Glomerular visceral epithelial cell (primary cell): ENCODE data around the gene AKR1B15.
A peak's percentile ranks its signal among the peaks of the same experiment; 100 is the strongest.
"Not testable (repeated sequence)": the region's sequence is repeated elsewhere in the genome, so short reads cannot be mapped to it uniquely, and the experiment has no call there.

Experiments
- DNase-seq: peaks from one replicate; pipeline ENCODE4 v3.0.0-alpha.2; 2016; ENCODE audit errors: extremely low spot score

Gene AKR1B15

DNA sequence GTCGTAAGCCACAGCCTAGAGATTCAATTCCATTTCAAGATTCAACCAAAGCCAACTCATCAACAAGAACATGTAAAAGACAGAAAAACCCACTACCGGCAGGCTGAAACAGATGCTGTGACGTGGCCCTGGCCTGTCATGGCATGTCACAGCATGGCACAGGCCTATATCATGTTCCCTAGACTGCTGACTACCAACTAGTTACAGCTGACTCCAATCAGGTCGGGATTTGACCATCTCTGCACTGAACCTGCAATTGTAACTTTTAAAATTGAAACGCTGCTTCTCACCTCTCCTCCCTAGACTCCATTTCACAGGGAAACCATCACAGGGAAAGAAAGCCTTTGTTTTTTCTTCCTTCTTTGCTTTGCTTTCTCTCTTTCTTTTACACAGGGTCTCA, 12.7 kb downstream of the AKR1B15 start:
- DNase-seq = not testable (repeated sequence)

DNA sequence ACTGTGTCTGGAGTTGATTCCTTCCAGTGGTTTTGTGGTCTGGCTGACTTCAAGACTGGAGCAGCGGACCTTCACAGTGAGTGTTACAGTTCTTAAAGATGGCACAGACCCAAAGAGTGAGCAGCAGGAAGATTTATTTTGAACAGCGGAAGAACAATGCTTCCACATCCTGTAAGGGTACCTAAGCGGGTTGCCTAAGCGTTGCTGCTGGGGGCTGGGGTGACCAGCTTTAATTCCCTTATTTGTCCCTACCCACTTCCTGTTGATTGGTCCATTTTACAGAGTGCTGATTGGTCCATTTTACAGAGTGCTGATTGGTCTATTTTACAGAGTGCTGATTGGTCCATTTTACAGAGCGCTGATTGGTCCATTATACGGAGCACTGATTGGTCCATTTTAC, 13.2 kb downstream of the AKR1B15 start:
- peak; percentile 87 for DNase-seq

DNA sequence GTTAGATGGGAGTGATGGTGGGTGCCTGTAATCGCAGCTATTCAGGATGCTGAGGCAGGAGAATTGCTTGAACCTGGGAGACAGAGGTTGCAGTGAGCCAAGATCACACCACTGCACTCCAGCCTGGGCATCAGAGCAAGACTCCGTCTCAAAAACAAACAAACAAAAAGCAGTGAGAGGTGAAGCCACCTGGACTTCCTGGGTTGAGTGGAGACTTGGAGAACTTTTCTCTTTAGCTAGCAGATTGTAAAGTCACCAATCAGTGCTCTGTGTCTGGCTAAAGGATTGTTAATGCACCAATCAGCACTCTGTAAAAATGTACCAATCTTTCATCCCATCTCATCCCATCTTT, 14.5 kb downstream of the AKR1B15 start:
- not testable (repeated sequence) for DNase-seq

DNA sequence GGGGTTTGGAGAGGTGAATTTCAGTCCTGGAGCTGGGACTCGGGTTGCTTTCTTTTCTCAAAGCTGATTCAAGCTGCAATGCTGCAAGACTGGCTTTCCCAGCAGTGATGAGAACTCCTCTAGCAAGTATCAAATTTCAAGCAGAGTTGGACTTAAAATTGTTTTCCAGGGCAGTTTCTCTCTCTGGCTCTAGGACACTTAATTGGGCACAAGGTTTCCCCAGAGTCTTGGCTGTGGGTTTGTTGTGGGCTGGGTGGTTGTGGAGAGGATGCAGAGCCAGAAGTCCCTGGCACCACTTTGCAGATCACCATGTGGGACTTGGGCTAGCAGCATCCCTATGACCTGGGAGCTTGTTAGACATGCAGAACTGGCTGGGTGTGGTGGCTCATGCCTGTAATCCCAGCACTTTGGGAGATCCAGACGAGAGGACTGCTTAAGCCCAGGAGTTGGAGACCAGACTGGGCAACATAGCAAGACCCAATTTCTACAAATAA, 16.8 kb downstream of the AKR1B15 start:
- DNase-seq = no peak

DNA sequence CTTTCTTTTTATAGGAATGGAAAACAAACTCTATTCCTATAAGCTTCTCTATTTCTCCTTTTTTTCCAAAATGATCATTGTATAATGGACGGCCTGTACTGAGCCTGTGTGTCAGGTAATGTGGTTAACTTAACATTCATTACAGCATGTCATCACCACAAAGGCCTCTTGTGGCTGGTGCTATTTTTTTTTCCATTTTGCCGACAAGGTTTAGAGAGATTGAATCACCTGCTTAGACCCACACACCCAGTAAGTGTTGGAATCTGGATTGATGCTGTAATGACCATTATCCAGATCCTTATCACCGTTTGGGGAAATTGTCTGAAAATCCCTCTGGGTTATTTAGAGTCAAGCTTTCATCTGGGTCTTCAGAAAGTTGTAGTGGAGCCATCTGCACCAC, 18.5 kb downstream of the AKR1B15 start:
- DNase-seq = peak; percentile 44

DNA sequence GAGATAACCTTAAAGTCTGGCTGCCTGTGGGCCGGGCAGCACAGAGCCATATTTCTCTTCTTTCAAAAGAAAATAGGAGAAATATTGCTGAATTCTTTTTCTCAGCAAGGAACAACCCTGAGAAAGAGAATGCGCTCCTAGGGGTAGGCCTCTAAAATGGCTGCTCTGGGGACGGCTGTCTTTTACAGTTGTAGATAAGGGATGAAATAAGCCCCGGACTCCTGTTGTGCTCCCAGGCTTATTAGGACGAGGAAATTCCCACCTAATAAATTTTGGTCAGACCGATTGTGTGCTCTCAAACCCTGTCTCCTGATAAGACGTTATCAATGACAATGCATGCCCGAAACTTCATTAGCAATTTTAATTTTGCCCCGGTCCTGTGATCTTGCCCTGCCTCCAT, 21.1 kb downstream of the AKR1B15 start:
- DNase-seq = not testable (repeated sequence)

DNA sequence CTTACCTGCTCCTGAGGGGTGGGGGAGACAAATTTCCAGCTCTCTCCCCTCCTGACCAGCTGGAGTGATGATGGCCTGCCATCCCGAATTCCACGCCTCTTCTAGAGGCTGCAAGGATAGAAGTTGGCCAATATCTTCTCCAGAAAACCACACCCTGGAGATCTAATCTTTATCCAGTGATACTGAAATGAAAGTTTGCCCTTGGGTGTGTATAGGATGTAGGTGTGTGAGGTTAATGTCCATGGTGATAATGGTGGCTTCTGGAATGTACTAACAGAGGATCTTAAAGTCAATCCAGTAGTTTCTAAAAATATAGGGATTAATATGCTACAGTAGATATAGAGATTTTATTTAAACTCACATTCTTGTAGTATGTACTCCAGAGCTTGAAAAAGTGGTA, 22.2 kb downstream of the AKR1B15 start:
- DNase-seq = no peak

DNA sequence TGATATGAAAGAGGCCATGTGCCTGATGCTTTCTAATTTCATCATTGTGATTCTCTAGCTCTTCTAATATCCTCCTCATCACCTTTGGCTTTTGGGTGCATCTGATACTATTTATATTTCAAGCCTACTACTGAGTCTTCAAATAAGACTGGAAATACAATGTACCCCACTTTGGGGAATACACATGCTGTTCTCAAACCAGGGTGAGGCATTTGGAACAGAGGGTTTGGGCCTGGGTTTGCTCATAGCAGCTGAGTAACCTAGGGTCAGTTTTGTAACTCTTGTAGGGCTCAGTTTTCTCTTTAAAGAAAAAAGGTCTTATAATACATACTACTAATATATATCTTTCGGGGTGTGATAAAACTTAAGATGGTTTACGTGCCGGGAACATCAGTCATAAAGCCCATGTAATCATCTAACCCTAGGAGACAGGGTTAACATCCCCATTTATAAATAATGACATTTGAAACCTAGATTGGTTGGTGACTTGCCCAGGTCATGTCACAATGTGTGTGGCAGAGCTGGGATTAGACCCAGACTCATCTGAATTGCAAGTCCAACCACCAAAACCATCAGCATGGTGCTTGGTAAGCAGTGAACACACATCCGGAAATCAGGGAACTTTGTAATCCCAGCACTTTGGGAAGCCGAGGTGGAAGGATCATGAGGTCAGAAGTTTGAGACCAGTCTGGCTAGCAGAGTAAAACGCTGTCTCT, 23.0 kb downstream of the AKR1B15 start:
- no peak for DNase-seq

DNA sequence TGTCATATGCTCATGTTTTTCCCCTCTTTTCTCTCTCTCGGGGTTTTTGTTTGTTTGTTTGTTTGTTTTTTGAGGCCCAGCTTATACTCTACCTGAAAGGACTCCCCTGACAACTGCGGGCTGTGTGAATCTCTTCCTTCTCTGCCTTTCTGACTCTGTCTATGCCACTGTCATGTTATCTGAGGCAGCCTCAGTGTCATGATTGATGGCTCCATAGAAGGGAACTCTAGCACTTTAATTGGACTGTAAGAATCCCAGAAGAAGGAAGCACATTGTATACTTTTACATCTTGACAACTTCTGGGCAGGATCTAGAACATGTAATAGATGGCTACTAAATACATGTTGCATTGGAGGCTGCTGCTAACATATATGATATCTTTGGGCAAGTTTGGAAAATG, 25.4 kb downstream of the AKR1B15 start:
- no peak for DNase-seq

DNA sequence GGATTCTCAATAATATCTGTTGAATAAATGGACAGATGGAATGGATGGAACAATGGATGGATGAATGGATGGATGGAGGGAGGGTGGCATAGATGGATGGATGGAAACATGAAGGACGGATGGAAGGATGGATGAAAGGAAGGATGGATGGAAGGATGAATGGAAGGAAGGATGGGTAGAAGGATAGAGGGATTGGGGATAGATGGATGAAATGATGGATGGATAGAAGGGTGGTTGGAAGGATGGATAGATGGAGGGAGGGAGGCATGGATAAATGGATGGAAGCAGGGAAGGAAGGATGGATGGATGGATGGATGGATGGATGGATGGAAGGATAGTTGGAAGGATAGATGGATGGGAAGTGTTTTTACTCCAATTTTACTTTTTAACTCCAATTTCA, 35.4 kb downstream of the AKR1B15 start:
- DNase-seq = no peak

DNA sequence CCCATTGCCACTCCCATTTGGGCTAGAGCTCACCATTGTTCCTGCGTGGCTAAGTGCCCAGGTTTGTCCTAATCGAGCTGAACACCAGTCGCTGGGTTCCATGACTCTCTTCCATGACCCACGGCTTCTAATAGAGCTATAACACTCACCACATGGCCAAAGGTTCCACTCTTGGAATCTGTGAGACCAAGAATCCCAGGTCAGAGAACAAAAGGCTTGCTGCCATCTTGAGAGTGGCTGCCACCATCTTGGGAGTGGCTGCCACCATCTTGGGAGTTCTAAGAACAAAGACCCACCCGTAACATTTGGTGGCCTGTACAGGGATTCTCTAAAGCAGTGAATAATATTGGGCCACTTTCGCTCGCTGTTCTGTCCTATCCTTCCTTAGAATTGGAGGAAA, 37.0 kb downstream of the AKR1B15 start:
- no peak for DNase-seq

DNA sequence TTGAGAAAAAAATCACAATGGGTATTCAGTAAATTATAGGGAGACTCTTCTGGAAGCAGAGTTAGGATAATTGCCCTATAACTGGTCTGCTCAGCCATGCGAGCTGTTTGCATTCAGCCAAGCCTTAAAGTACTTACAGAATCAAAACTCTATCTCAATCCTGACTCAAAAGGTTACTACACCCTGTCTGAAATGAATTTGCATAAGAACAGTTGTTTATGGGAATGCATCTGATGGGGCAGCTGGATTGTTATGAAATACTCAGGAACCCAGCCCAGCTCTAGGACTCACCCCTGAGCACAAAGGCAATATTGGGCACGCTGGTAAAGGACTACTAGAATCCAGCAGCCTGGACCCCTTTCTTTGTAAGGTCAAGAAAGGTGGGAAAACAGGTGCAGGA, 38.8 kb downstream of the AKR1B15 start:
- DNase-seq = no peak

DNA sequence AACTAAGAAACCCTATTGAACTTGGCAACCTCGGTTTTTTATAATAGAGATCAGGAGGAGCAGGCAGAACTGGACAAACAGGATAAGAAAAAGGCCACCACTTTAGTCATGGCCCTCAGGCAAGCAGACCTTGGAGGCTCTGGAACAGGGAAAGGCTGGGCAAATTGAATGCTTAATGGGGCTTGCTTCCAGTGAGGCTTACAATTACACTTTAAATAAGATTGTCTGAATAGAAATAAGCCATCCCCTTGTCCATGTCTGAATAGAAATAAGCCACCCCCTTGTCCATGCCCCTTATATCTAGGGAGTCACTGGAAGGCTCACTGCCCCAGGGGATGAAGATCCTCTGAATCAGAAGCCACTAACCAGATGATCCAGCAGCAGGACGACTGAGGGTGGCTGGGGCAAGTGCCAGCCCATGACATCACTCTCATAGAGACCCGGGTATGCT, 40.6 kb downstream of the AKR1B15 start:
- peak; percentile 28 for DNase-seq

DNA sequence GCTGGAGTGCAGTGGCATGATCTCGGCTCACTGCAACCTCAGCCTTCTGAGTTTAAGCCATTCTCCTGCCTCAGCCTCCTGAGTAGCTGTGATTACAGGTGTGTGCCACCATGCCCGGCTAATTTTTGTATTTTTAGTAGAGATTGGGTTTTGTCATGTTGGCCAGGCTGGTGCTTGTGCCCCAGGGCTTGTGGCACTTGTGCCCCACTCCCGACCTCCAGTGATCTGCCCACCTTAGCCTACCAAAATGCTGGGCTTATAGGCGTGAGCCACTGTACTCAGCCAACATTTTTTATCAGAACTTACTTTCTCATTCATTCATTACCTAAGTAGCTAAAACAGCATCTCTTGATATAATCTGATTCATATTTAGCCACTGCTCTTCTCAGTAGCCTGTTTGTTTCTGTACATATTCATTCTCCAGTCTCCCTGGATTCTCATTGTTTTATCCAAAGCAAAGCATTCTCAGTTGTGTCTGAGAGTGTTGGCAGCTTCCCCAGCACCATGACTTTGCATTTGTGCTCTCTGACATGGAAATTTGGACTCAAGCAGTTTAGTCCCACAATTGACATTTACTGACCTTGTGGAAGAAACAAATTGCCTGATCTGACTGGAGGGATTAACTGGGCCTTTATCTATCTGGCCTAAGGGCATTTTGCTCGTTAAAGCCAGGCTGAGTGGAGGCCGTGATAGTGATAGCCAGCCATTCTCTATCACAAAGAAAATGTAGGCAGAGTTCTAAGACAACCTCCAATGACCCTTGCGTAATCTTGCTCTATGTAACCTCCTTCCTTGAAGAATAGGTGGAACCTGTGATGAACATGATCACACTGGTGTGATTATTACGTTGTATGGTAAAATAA, 44.9 kb downstream of the AKR1B15 start:
- DNase-seq = no peak

DNA sequence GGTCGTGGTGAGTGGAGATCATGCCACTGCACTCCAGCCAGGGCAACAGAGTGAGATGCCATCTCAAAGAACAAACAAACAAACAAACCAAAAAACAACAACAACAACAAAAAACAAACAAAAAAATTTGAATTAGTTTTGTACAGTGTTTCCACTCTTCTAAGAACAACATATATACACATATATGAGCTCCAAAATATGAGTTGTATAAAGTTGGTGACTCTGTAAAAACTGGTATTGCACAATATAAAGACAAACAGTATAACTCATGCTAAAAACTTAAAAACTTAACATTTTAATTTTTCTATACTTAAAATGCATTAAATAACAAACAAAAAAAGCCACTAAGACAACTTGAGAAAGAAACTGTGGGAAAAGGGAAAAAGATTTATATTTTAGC, 46.0 kb downstream of the AKR1B15 start:
- DNase-seq = no peak

DNA sequence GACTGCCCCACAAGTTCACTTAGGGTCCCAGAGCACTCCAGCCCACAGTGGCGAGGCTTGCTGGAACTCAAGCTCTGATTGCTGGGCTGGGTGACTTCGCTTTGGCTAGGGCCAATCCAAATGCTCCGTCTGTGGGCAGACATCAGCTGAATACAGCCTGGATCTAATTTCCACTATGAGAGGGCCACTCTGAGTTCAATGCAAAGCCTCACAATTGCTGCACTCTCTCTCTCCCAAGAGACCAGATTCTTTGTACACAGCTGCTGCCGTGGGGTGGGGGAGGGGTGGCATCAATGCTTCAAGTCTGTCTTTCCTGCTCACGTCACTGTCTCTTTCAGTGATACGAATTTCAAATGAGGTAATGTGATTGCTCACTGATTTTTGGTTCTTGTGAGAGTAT, 50.5 kb downstream of the AKR1B15 start:
- no peak for DNase-seq

DNA sequence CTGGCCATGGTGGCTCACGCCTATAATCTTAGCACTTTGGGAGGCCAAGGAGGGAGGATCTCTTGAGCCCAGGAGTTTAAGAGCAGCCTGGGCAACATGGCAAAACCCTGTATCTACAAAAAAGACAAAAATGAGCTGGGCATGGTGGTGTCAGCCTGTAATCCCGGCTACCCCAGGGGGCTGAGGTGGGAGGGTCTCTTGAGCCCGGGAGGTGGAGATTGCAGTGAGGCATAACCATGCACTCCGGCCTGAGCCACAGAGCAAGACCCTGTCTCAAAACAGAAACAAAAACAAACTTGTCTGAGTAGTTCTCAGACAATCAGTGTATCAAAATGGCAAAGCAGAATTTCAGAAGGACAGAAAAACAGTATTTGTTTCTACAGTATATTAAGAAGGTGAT, 52.5 kb downstream of the AKR1B15 start:
- DNase-seq = no peak

DNA sequence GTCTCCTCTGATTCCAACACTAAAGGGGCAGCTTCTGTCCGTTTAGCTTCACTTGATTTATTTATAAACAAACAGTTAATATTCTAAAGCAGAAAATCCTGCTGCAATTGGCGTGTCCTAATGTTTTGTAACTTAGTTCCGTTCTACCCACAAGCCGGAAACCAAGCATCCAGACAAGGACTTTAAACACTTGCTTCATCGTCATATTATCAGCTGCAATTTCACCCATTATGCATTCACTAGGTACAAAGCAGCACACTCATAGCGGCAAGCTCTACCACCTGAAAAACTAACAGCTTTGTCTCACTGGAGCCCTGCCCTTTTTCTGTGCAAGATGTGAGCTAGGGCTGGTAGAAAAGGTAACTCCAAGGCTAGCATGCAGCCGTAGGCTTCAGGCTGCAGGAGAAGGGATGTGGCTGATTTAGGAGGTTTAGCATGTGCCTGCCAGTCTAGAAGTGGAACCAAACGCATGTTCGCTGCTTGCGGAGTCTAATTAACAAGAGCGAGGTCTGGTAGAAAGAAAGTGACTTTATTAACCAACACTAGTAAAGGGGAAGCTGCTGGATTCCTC, 54.1 kb downstream of the AKR1B15 start:
- DNase-seq = no peak

DNA sequence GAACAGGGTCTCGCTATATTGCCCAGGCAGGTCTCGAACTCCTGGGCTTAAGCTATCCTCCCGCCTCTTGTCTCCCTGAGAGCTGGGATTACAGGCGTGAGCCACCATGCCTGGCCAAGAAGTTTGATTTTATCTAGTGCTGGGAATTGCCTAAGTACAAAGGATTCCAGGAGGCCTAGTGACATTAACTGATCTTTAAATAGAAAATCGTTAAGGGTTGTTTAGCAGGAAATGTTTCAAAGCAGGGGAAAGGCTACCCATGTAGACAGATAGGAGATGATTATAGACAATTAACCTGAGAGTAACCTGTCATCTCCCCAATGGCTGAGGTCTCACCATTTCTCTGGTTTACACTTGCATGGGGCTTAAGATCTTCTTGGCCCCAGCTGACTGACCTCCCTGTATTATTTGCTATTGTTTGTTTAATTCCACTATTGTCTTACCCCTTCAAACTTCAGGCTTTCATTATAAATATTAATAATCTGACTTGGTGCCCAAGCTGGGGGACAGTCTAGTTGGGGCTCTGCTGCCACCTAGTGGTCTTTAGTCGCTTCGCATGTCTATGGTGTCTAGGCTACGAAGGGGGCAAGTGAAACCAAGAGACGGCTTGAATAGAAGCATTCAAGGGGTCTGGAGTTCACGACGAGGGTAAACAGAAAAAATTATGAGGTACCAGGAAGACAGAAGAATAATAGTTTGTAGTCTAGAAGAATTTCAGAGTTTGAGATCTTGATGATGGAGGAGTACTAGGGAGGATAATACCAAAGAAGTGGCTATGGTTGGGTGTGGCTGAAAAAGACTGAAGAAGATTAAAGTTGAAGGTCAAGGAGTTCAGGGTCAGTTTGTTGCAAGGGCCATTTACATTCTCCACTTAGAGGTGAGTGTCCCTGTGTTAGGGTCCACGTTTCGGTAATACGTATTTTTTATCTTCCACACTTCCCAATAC, 57.3 kb downstream of the AKR1B15 start:
- DNase-seq = peak; percentile 64

DNA sequence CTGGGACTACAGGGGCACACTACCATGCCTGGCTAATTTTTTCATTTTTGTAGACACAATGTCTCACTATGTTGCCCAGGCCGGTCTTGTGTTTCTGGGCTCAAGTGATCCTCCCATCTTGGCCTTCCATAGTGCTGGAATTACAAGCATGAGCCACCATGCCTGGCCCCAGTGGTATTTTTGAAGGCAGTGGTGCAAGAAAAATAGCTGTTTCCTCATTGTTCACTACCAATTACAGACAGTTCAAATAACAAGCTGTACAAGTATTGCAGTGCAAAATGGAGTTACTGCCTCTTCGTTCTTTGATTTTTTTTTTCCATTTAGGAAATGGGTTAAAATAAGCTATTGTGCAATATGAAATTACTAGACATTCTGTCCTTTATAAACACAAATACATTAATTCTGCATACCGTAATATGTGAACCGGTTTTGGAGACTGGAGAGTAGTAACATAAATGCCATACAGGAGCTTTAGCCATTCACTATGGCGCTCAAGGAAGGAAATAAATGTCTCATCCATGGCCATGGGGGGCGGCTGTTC, 62.8 kb downstream of the AKR1B15 start:
- no peak for DNase-seq

DNA sequence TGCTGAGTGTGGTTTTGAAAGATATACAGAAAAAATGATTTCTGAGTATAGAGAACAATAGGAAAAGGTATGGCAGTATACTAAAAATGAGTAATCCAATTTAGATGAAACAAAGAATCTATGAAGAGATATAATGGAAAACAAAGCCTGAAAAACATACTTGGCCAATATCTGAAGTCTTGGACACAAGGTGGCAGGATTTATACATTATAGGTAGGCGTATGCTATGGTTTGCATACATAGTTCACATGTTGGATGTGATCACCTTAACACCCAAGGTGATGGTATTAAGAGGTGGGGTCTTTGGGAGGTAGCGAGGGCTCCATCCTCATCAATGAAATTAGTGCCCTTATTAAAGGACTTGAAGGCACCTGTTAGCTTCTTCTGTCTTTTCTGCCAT, 63.3 kb downstream of the AKR1B15 start:
- no peak for DNase-seq
